HG03064 (cell line): Measurements from ENCODE around the gene TBC1D7.
"Not testable (repeated sequence)": the region's sequence is repeated elsewhere in the genome, so short reads cannot be mapped to it uniquely, and the experiment has no call there.

Source experiments
- ATAC-seq: cut with Tn5 transposase; IDR thresholded peaks from one replicate; pipeline ENCODE4 v1.9.1; 2021; ENCODE audit warnings: low read depth; ENCODE audit not compliant: unreplicated experiment

TBC1D7 gene

DNA sequence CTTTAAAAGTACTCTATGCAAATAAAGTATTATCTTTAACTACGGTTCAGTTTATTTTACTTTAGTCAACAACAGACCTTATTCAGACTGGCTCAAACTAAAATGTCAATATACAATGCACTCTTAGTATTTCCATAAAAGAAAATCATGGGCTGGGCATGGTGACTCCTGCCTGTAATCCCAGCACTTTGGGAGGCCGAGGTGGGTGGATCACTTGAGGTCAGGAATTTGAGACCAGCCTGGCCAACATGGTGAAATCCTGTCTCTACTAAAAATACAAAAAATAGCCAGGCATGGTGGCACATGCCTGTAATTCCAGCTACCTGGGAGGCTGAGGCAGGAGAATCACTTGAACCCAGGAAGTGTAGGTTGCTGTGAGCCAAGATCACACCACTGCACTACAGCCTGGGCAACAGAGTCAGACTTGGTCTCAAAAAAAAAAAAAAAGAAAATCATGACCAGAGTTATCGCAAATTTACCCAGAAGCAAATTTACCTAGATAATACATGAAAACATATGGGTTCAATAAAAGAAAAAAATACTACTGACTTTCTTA is 2.2 kb downstream of the TBC1D7 start:
- ATAC-seq, result not testable (repeated sequence)

DNA sequence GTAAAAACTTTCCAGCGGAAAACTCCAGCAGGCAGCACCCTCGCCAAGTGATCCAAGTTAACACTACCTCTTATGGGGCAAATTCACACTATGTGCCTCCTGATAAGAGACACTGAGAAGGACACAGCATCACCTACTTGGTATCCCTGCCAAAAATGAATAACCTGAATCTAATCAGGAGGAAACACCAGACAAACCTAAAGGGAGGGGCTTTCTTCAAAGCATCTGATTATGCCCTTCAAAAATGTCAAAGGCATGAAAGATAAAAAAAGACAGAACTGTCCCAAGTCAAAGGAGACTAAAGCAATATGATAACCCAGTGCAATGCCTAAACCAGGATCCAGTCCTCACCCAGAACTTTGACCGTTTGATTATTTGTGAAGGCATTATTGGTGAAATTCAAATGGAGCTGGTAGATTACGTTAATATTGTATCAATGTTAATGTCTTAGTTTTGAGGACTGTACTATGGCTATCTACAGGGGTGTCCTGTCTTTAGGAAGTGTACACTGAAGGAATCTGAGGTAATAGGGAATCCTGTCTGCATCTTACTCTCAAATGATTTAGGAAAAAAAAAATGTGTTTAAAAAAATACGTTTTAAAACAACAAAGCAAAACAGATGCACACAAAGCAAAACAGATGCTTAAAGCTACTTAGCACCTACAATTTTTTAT is 8.3 kb downstream of the TBC1D7 start:
- ATAC-seq, result no peak

DNA sequence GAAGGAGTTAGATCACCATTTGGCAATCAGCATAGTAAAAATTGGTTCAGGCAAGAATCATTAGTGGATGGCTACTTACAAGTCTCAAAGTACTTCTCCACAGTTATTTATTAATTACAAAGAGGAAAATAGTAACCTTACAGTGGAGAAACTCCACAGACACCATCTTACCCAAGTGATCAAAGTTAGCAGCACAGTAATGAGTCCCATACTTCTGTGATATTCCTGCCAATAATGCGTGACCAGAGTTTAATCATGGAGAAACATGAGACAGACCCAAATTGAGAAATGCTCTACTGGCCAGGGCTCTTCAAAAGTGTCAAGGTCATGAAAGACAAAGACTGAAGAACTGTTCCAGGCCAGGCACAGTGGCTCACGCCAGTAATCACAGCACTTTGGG is 9.5 kb downstream of the TBC1D7 start:
- no peak for ATAC-seq

DNA sequence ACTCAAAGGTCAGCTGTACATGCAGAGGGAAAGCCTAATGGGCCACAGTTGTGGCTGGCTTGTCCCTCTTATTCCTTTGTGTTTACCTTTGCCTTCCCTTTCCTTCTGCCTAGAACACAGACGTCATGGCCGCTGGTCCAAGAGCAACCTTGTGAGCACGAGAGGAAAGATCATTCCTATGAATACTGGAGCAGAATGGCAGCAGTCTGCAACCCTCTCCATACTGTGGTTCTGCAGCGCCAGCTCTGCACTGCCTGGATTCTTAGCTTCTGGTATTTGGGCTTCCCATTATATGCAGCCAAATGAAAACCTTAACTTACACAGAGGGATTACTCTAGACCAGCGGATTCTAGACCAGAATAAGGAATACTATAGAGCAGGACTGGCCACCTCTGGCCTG is 12.4 kb downstream of the TBC1D7 start:
- ATAC-seq, result no peak

DNA sequence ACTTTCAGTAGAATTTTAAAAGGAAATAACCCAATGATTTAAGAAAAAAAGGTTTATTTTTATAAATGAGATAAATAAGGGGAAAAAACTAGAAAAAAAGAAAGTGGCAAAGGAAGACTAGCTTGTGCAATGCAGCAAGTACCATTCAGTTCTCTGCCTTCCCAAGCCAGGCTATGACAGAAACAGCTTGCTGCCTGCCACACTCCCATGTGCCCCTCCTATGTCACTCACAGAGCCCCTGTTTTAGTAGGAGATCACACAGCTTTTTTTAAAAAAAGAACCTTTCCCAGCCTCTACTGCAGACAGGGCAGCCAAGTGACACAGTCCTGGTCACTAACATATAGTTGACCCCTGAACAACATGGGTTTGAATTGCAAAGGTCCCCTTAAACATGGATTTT is 13.5 kb downstream of the TBC1D7 start:
- no peak for ATAC-seq

DNA sequence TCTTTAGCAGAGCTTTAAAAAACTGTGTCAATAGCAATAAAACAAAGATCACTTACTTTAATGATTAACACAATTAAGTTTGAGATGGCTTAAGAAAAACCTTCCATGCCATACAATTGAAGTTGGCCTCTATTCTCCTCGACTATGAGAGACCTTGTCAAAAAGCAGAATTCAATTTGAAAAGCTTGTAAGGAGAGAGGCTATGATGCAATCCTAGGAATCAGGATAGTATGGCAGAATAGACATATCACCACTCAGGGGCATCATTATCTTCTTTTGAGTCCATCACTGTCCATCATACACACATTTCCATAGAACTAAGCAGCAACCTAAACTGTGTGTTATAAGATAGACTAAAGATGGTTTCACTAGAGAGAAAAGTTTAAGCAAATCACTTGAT is 17.2 kb downstream of the TBC1D7 start:
- no peak for ATAC-seq

DNA sequence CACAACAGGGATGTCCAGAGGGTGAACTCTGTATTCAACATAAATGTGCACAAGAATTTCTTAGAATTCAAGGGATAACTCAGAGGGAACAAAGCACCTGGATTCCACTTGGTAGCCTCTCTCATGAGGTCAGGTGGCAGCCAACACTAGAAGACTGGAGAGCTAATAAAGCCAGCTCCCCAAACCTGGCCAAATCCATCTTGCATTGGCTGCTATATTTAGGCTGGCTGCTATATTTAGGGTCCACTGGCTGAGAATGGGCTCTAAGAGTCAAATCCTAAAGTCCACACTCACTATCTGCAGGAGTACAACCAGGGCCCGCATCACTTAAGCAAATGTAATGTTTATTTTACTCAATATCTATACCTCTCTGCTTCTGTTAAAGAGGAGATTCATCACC is 20.0 kb downstream of the TBC1D7 start:
- ATAC-seq, result no peak

DNA sequence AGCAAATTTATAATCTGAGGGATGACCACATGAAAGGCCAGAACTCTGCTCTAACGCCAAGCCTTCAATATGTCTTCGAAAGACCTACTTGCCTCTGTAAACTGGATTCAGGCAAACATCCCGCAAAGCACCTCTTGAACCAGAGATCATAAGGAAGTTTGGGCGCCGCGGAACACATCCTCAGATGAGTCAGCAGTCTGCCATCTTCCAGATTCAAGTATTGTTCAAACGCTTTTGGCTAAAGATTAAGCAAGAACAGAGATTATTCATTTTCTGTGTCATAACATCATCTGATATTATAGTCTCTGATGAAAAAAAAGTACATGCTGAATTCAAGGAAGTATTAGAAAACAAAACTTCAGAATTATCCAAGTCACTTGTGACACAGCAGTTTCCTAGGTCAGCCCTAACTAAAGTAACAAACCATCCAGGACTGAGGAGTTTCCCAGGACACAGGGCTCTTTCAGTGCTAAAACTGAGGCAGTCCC is 20.8 kb downstream of the TBC1D7 start:
- ATAC-seq, result no peak

DNA sequence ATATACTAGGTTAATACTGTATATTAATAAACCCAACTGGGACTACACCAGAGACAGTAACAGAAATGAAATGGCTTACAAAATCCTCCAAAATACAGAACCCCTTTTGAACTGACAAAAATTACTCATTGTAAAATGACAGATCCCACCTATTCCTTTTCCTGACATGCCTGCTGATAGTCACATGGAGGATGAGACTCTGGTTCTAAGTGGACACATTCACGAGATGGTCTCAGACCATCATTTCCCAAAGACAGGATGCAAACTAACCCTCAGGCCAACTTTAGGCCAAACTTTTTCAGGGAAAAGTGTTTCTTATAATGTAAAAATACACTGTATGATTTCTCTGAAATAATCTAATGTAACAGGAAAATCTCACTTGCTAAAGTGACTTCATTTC is 22.5 kb downstream of the TBC1D7 start:
- no peak for ATAC-seq

DNA sequence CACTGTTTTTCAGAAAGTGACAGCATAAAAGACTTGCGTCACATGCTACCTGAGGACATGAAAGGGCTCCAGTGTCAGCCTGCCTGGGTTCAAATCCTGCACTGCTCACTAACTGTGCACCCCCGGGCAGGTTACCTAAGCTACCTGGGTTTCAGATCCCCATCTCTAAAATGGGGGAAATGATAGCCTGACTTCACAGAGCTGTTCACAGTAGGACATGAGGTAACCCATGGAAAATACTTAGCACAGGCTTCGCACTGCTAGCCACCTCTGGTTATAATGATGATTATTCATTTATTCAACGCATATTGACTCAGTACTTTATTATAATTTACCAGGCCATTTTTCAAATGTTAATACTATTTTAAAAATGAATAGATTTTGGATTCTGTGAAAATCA is 23.0 kb downstream of the TBC1D7 start:
- ATAC-seq, result no peak

DNA sequence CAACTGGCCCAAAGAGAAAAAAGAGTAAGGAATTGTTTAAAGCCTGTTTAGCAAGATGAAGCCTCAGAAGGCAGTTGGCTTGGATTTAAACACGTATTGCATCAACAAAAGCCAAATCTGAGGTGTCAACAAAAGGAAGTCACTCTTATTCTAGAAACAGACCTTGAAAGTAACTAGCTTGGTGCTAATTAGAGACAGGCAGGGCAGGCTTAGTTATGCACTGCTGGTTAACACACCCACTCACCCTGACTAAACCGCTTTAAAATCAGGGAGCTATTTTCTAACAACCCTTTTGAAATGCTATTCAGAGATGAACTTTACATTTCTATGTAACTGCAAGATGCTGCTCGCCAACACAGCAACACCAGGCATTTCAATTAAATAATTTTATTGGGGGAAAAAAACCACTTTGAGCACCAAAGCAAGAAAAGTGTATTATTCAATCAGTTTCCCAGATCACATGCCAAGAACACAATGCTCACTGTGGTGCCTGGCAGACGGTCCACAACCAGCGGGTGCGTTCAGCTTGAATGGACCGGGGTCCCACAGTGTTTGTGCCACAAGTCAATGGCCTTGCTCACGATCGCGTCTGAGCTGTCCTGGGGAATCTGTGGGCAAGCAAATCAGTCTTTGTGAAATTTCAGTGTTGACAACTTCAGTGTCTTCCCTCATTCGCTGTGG is 23.6 kb downstream of the TBC1D7 start:
- ATAC-seq, result no peak

DNA sequence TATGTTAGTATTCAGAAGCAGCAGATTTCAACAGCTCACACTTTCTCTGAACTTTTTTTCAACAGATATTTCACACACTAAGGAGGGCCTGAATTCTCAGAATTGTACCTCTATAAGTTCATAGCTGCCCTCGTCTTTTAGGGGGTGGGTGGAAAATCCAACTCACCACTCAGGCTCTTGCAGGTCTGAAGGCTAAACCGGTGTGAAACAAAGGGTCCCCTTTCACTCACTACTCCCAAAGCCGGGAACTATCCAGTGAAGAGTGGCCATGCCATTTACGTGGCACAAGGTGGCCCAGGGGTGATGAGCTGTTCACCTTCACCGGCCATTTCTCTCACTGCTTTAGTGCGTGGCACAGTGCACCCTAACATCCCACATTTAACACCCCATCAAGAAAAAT is 24.2 kb downstream of the TBC1D7 start:
- ATAC-seq, result no peak

DNA sequence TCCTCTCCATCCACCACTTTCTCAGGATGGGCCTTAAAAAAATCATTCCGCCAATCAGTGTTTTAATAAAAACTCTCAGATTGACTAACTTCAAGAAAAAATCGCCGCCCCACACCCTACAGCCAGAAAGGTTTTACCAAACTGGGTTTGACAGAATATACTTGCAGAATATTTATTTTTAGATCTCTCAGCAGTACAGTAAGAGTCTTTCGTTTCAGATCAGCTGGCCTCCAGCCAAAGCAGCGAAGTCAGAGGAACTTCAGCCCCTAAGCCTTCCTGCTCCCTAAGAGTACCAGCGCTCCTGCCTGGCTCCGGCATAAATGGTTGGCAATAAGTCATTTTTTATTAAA is 24.7 kb downstream of the TBC1D7 start:
- peak; percentile 41 for ATAC-seq

DNA sequence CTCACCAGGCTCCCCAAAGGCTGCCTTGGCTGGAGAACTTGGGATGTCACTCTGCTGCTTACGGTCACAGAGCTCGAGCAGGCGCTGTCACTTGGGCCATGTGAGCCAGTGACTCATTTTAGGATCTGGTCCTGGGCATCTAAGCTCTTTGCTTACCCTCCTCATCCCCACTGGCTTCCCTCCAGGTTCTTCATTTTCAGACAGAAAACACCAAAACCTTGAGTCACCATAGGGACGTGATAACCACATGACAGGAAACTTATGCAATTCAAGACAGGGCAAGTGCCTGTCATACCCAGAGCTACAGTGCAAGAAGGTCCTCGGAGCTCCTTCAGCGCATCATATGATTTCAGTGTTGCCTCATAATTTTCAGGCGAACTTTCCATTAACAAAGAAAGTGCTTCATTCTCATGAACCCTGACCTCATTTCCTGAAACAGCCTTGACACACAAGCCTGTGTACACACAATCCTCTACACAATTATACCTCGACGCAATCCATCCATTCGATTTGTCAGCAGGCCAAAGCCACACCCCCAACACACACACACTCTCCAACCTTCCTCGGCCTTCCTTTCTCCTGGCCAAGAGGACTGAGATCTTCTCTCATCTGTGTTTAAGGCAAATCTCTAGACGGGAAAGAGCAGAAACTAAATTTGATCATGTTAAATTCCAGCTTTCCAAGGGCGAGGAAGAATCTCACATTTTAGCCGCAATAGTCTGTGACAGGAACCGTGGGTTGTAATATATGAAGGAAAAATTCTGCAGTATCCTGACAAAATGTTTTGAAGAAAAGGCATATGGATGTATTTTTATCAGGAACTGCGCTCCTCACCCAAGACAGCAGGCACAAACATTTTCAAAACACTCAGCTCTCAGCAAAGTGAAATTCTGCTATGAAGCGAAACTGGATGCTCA is 25.3 kb downstream of the TBC1D7 start:
- peak; percentile 55 for ATAC-seq

DNA sequence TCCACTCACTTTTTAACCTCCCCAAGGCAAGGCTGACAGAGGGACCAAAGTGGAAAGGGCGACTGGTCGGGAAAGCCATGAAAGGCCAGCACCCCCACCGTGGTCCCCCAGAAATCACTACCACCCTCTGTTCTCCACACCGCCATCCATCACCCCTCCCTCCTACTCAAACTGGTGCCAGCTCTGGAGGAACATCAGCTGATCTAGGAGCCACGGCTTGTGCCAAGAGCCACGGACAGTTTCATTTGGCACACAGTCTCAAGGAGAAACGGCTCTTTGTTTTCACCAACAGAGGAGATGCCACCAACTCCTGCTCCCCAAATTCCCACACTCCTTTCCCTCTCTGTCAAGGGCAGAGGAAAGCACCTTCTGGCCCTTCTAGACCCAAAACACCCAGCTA is 26.0 kb downstream of the TBC1D7 start:
- ATAC-seq, result no peak

DNA sequence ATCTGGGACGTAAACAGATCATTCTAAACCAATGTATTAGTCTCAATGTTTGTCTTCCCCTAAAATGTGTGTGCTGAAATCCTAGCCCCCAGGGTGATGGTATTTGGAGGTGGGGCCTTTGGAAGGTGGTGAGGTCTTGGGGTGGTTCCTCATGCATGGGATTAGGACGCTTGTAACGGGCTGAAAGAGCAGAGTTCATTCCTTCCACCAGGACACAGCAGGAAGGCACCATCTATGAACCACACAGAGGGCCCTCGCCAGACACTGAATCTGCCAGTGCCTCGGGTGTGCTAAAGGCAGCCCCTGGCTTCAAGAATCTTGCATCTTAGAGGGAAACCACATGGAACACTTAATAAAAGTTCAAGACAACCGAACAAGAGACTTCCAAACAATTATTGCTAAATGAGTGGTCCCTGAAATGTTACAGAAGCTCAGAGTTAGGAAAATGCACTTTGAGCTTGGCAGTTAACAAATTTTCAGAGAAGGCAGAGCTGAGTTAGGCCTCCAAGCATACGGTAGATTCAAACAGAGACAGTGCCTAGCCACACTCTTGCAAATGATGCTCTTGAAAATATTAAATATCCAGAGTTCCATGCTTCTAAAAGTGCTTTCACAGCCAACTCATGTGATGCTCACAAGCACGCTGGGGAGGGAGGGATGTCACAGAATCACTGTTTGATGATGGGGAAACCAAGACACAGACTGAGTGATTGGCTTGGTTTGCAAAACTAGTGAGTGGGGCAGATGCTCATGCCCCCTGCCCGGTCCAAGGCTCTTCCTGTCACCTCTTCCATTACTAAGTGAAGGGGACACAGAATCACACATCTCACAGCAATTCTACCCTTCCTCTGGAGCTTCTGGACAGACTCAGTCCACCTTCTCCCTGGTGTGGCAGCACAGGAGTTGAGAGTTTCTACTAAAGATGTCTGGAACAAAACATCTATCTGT is 27.4 kb downstream of the TBC1D7 start:
- ATAC-seq, result no peak

DNA sequence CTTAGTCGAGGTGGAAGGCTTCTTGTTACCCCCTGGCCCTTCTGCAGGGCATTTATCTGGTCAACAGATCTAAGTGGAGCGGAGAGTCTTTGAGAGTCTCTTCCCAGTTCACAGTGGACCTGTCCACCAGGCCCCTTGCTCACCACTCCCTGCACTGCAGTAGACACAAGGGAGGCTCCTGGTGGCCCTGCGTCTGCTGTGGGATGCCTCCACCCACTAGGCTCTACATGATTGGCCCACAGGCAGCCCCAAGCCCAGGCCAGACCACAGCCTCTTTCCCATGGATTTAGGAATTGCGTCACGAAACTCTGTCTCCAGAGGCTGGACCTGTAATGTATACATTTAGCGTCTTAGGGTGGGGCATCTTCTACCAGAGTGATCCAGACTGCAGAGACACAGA is 28.4 kb downstream of the TBC1D7 start:
- ATAC-seq, result no peak

DNA sequence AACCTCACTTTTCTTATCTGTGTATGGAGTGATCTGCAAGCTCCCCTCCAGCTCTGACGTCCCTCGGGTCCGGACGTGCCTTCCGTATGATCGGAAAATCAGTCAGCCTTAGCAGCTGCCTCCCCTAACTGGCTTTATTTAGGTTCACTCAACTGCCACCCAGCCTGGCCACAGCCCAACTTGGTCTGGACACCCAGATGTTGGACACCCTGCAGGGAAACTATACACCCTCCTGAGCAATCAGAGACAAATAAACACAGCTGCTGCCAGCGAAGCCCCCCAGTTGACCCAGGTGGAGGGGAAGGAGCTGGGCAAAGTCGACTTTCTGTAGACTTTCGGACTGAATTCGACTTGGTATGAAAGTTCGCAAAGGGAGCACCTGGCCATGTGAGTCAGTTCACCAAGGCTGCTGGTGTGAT is 28.9 kb downstream of the TBC1D7 start:
- no peak for ATAC-seq

DNA sequence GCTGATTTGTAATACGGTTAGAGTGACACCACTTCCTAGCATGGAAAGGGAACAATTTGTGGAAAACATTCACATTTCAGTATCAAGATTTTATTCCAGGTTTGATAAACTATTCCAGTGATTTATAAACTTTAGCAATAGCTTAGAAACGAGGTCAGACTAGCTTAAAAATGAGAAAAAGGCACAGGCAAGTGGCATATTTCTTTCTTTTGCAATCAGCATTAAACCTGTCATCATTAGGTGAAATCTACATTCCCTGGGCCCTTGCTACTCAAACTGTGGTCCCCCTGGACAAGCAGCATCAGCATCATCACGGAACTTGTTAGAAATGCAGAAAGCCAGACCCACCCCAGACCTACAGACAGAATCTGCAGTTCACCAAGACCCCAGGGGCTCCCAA is 29.9 kb downstream of the TBC1D7 start:
- ATAC-seq, result no peak

DNA sequence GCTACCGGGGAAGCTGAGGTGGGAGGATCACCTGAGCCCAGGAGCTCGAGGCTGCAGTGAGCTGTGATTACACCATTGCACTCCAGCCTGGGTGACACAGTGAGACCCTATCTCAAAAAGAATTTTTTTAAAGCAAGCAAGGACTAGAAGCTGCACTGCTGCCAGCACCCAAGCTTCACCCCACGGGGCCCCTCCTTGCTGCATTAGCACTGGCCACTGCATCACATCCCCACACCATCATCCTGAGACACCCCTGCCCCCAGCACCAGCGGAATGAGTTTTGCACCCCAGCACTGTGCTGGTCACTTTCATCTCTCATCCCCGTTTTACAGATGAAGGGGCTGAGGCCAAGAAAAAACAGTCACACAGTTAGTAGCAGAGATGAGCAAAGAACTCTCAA is 30.9 kb downstream of the TBC1D7 start:
- no peak for ATAC-seq
